HepG2 (cell line): ENCODE measurements around the gene FRMD8. TPM values are rescaled to one million over a fixed set of nuclear protein-coding genes. Genes with fewer than 3 reads are reported as not detected.

Experiments used
- AFF4 ChIP-seq: sonication (generic); formaldehyde crosslinking; IDR thresholded peaks from 2 replicates; pipeline ENCODE4 v1.4.0; 2020; ENCODE audit warnings: missing genetic modification reagents
- AHDC1 ChIP-seq: sonication (generic); formaldehyde crosslinking; IDR thresholded peaks from 2 replicates; pipeline ENCODE4 v1.5.1; 2020; ENCODE audit warnings: mild to moderate bottlenecking, missing genetic modification reagents, borderline replicate concordance
- DR1 ChIP-seq: sonication (generic); formaldehyde crosslinking; IDR thresholded peaks from 2 replicates; pipeline ENCODE4 v1.8.0; 2021; ENCODE audit warnings: mild to moderate bottlenecking, missing genetic modification reagents, inconsistent platforms
- FOXA3 ChIP-seq: IDR thresholded peaks from 2 replicates; pipeline ENCODE4 v1.6.1; 2016; ENCODE audit warnings: missing genetic modification reagents, missing compliant biosample characterization
- HOXA5 ChIP-seq: sonication (generic); formaldehyde crosslinking; IDR thresholded peaks from 2 replicates; pipeline ENCODE4 v1.4.0; 2020; ENCODE audit warnings: missing genetic modification reagents
- KLF9 ChIP-seq: IDR thresholded peaks from 2 replicates; pipeline ENCODE4 v1.6.1; 2016; ENCODE audit warnings: low read depth
- MXI1 ChIP-seq: IDR thresholded peaks from 3 replicates; pipeline ENCODE4 v1.6.1; 2012; ENCODE audit warnings: low read depth, low read length, inconsistent platforms, borderline replicate concordance
- POLR2G ChIP-seq: fragments of 200-400 bp; formaldehyde crosslinking; IDR thresholded peaks from 2 replicates; pipeline ENCODE4 v1.6.1; 2018; ENCODE audit warnings: mild to moderate bottlenecking, low read depth, low read length, moderate library complexity
- ZEB1 ChIP-seq: IDR thresholded peaks from 2 replicates; pipeline ENCODE4 v1.6.1; 2012; ENCODE audit warnings: mild to moderate bottlenecking, low read depth, inconsistent platforms; ENCODE audit not compliant: insufficient replicate concordance
- ZNF605 ChIP-seq: sonication (generic); formaldehyde crosslinking; IDR thresholded peaks from 2 replicates; pipeline ENCODE4 v1.8.0; 2022; ENCODE audit warnings: mild to moderate bottlenecking, missing genetic modification reagents
- ZNF720 ChIP-seq: sonication (generic); formaldehyde crosslinking; IDR thresholded peaks from 2 replicates; pipeline ENCODE4 v1.4.0; 2020; ENCODE audit warnings: missing genetic modification reagents
- ZSCAN20 ChIP-seq: sonication (generic); formaldehyde crosslinking; IDR thresholded peaks from 2 replicates; pipeline ENCODE4 v1.4.0; 2020; ENCODE audit warnings: missing genetic modification reagents, mild to moderate bottlenecking, borderline replicate concordance
- ZSCAN5A ChIP-seq: sonication (generic); formaldehyde crosslinking; IDR thresholded peaks from 2 replicates; pipeline ENCODE4 v1.8.0; 2022; ENCODE audit warnings: mild to moderate bottlenecking, missing genetic modification reagents, borderline replicate concordance
- polyA plus RNA-seq, 8 experiments: library from polyadenylated mRNA; depleted of rRNA in 3 of 8; stranded (reverse) in 7 of 8; unstranded in 1 of 8; fragments of >200 nt; fragmentation: Illumina TruSeq in 4 of 8; extraction: Trizol in 4 of 8; gene quantifications; 2 replicates each; pipeline versions ENCODE4 v1.2.1 to v1.2.3, GENCODE V29; 2011 to 2016; ENCODE audit warnings: low read depth in 4 of 8, missing spikeins in 1 of 8, mixed read lengths in 1 of 8; ENCODE audit not compliant: insufficient read depth in 1 of 8
- total RNA-seq, 5 experiments: library from RNA; depleted of rRNA; stranded (reverse); fragments of >200 nt; fragmentation: Illumina TruSeq; extraction: Trizol; gene quantifications; 2 replicates each; pipeline ENCODE4 v1.2.3, GENCODE V29; 2016; ENCODE audit warnings: low read depth in 1 of 5
- TF ChIP-seq, protein P1 (sequence below): sonication (generic); formaldehyde crosslinking; IDR thresholded peaks from 2 replicates; pipeline ENCODE4 v1.5.0; 2020; ENCODE audit warnings: mild to moderate bottlenecking, missing genetic modification reagents
- TF ChIP-seq, protein P2 (sequence below): sonication (generic); formaldehyde crosslinking; IDR thresholded peaks from 2 replicates; pipeline ENCODE4 v1.8.0; 2022; ENCODE audit warnings: mild to moderate bottlenecking, missing genetic modification reagents; ENCODE audit not compliant: insufficient replicate concordance

The FRMD8 gene
- total and polyA plus RNA-seq, 2 of the 13 experiments (the other 11 are each of a cell fraction or from before 2014, with no cell fraction given) = 5.8 to 20.6 TPM

- TF ChIP-seq ZSCAN5A (CRISPR knock-in tag) (no peak), KLF9 (CRISPR knock-in tag) (no peak), ZSCAN20 (CRISPR knock-in tag) (no peak), ZNF605 (no peak), AHDC1 (CRISPR knock-in tag) (no peak), DR1 (CRISPR knock-in tag) (no peak), HOXA5 (CRISPR knock-in tag) (no peak), AFF4 (no peak), FOXA3 (CRISPR knock-in tag) (peak; percentile 24; the same call in 1 of the 2 replicates), MXI1 (no peak), ZEB1 (no peak), ZNF720 (CRISPR knock-in tag) (no peak), POLR2G (no peak)
- TF ChIP-seq, protein P1, sequence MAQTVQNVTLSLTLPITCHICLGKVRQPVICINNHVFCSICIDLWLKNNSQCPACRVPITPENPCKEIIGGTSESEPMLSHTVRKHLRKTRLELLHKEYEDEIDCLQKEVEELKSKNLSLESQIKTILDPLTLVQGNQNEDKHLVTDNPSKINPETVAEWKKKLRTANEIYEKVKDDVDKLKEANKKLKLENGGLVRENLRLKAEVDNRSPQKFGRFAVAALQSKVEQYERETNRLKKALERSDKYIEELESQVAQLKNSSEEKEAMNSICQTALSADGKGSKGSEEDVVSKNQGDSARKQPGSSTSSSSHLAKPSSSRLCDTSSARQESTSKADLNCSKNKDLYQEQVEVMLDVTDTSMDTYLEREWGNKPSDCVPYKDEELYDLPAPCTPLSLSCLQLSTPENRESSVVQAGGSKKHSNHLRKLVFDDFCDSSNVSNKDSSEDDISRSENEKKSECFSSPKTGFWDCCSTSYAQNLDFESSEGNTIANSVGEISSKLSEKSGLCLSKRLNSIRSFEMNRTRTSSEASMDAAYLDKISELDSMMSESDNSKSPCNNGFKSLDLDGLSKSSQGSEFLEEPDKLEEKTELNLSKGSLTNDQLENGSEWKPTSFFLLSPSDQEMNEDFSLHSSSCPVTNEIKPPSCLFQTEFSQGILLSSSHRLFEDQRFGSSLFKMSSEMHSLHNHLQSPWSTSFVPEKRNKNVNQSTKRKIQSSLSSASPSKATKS (CRISPR knock-in tag) = no peak
- TF ChIP-seq, protein P2, sequence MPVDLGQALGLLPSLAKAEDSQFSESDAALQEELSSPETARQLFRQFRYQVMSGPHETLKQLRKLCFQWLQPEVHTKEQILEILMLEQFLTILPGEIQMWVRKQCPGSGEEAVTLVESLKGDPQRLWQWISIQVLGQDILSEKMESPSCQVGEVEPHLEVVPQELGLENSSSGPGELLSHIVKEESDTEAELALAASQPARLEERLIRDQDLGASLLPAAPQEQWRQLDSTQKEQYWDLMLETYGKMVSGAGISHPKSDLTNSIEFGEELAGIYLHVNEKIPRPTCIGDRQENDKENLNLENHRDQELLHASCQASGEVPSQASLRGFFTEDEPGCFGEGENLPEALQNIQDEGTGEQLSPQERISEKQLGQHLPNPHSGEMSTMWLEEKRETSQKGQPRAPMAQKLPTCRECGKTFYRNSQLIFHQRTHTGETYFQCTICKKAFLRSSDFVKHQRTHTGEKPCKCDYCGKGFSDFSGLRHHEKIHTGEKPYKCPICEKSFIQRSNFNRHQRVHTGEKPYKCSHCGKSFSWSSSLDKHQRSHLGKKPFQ (CRISPR knock-in tag) = peak; percentile 76
Measured at GRCh38 chr11:65383778-65384177, 2.7 kb upstream of the FRMD8 start (continued).
